ENCODE results near the gene GABARAP.

DNA sequence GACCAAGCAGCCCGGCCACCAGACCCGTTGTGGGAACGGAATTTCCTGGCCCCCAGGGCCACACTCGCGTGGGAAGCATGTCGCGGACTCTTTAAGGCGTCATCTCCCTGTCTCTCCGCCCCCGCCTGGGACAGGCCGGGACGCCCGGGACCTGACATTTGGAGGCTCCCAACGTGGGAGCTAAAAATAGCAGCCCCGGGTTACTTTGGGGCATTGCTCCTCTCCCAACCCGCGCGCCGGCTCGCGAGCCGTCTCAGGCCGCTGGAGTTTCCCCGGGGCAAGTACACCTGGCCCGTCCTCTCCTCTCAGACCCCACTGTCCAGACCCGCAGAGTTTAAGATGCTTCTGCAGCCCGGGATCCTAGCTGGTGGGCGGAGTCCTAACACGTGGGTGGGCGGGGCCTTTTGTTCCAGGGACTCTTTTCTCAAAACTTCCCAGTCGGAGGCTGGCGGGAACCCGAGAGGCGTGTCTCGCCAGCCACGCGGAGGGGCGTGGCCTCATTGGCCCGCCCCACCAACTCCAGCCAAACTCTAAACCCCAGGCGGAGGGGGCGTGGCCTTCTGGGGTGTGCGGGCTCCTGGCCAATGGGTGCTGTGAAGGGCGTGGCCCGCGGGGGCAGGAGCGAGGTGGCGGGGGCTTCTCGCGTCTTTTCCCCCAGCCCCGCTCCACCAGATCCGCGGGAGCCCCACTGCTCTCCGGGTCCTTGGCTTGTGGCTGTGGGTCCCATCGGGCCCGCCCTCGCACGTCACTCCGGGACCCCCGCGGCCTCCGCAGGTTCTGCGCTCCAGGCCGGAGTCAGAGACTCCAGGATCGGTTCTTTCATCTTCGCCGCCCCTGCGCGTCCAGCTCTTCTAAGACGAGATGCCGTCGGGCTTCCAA is 39.1 kb upstream of the GABARAP start, which contains the start of gene SLC2A4:
- TF ChIP-seq, protein P1, sequence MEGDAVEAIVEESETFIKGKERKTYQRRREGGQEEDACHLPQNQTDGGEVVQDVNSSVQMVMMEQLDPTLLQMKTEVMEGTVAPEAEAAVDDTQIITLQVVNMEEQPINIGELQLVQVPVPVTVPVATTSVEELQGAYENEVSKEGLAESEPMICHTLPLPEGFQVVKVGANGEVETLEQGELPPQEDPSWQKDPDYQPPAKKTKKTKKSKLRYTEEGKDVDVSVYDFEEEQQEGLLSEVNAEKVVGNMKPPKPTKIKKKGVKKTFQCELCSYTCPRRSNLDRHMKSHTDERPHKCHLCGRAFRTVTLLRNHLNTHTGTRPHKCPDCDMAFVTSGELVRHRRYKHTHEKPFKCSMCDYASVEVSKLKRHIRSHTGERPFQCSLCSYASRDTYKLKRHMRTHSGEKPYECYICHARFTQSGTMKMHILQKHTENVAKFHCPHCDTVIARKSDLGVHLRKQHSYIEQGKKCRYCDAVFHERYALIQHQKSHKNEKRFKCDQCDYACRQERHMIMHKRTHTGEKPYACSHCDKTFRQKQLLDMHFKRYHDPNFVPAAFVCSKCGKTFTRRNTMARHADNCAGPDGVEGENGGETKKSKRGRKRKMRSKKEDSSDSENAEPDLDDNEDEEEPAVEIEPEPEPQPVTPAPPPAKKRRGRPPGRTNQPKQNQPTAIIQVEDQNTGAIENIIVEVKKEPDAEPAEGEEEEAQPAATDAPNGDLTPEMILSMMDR (conservative IDR thresholded peaks at IDR 0.05) = no peak
- TF ChIP-seq ZFX (IDR thresholded peaks at IDR 0.05) = no peak
